SK-N-MC (cell line): ENCODE measurements around the gene C6orf52.

Experiments used
- EZH2 ChIP-seq: fragments of 200-600 bp; sonication (generic); IDR thresholded peaks from one replicate; pipeline ENCODE4 v1.6.1; 2017; ENCODE audit warnings: antibody characterized with exemption
- FOXP2 ChIP-seq: optimal IDR thresholded peaks from 2 replicates; pipeline ENCODE3; 2011; ENCODE audit warnings: mild to moderate bottlenecking, moderate library complexity; ENCODE audit not compliant: insufficient read depth; ENCODE audit errors: extremely low read length, control extremely low read depth
- POLR2AphosphoS5 ChIP-seq: IDR thresholded peaks from 2 replicates; pipeline ENCODE4 v1.6.1; 2012; ENCODE audit warnings: mild to moderate bottlenecking, low read depth, low read length, borderline replicate concordance

GRCh38 chr6:10722570-10722819 lies 28.1 kb upstream of the C6orf52 start:
- no peak for TF ChIP-seq EZH2
- TF ChIP-seq POLR2AphosphoS5, result no peak
- no peak for TF ChIP-seq FOXP2
